H9 (cell line): ENCODE measurements around the gene UXT. TPM values are rescaled to one million over a fixed set of nuclear protein-coding genes. Genes with fewer than 3 reads are reported as not detected.

Source experiments
- total RNA-seq: library from RNA; stranded (reverse); gene quantifications from 2 replicates; pipeline ENCODE4 v1.2.1, GENCODE V29; 2021

UXT gene
- total RNA-seq, 1 experiment from 2014 or later, result 95.1 TPM

Other genes with a start within 250 kb of the UXT start
- gene ZNF41, start 176.0 kb downstream of the UXT start, total RNA-seq, result 2.5 and 3.1 TPM in 2 replicates
- gene ARAF, start 98.0 kb downstream of the UXT start, total RNA-seq, result 48.1 and 48.4 TPM in 2 replicates
- 65.1 and 72.5 TPM in 2 replicates for gene TIMP1, start 76.7 kb downstream of the UXT start, total RNA-seq
- gene SYN1, start 39.3 kb downstream of the UXT start, total RNA-seq, result 11.7 TPM in 2 replicates
- gene CFP, start 29.2 kb downstream of the UXT start, total RNA-seq, result 2.3 and 2.8 TPM in 2 replicates
- gene ELK1, start 8.6 kb downstream of the UXT start, total RNA-seq, result 49.2 and 49.8 TPM in 2 replicates
- gene ZNF81, start 177.7 kb upstream of the UXT start, total RNA-seq, result 8.9 and 11.0 TPM in 2 replicates